DOHH2 (cell line): ENCODE data around the gene DAZAP1.

Experiments
- H3F3A ChIP-seq: fragments of 200-600 bp; sonication (generic), shearing (Covaris generic); 2 replicates; pipeline ENCODE4 v1.6.0; 2016; ENCODE audit warnings: antibody characterized with exemption, mild to moderate bottlenecking; ENCODE audit not compliant: control insufficient read depth, insufficient read depth
- H3K27ac ChIP-seq: fragments of 200-600 bp; sonication (generic); 2 replicates; pipeline ENCODE4 v1.5.1; 2014; ENCODE audit warnings: low read depth, mild to moderate bottlenecking, low read length, moderate library complexity
- H3K27me3 ChIP-seq: fragments of 200-600 bp; sonication (generic); 2 replicates; pipeline ENCODE4 v1.6.1; 2014; ENCODE audit warnings: mild to moderate bottlenecking, low read length, mixed read lengths; ENCODE audit not compliant: control insufficient read depth
- H3K36me3 ChIP-seq: fragments of 200-600 bp; sonication (generic); 2 replicates; pipeline ENCODE4 v1.6.1; 2014; ENCODE audit warnings: mild to moderate bottlenecking, low read length, moderate library complexity, mixed read lengths; ENCODE audit not compliant: control insufficient read depth
- H3K4me1 ChIP-seq: fragments of 200-600 bp; sonication (generic); 2 replicates; pipeline ENCODE4 v1.6.1; 2014; ENCODE audit warnings: mild to moderate bottlenecking, low read length, mixed read lengths; ENCODE audit not compliant: control insufficient read depth
- H3K4me2 ChIP-seq: fragments of 200-600 bp; sonication (generic); 2 replicates; pipeline ENCODE4 v1.6.0; 2014; ENCODE audit warnings: mild to moderate bottlenecking, low read length, moderate library complexity
- H3K4me3 ChIP-seq: fragments of 200-600 bp; sonication (generic); 2 replicates; pipeline ENCODE4 v1.5.1; 2014; ENCODE audit warnings: mild to moderate bottlenecking, low read length, mixed read lengths
- H3K79me2 ChIP-seq: fragments of 200-600 bp; sonication (generic); 2 replicates; pipeline ENCODE4 v1.6.1; 2014; ENCODE audit warnings: mild to moderate bottlenecking, low read length, mixed read lengths; ENCODE audit not compliant: control insufficient read depth
- H3K9me2 ChIP-seq: fragments of 200-600 bp; sonication (generic); replicated peaks from 2 replicates; pipeline ENCODE4 v1.6.1; 2014; ENCODE audit warnings: mild to moderate bottlenecking, low read length, mixed read lengths; ENCODE audit not compliant: control insufficient read depth
- H3K9me3 ChIP-seq: fragments of 200-600 bp; sonication (generic); 2 replicates; pipeline ENCODE4 v1.6.1; 2014; ENCODE audit warnings: antibody characterized with exemption, low read length, mixed read lengths; ENCODE audit not compliant: control insufficient read depth, insufficient read depth
- H4K20me1 ChIP-seq: fragments of 200-600 bp; sonication (generic); 2 replicates; pipeline ENCODE4 v1.6.0; 2014; ENCODE audit warnings: low read depth, mild to moderate bottlenecking, antibody characterized with exemption, low read length, moderate library complexity; ENCODE audit not compliant: control insufficient read depth, insufficient read depth
- EZH2phosphoT487 ChIP-seq: fragments of 200-600 bp; sonication (generic); IDR thresholded peaks from 2 replicates; pipeline ENCODE4 v1.6.1; 2017; ENCODE audit warnings: borderline replicate concordance, mild to moderate bottlenecking, antibody characterized with exemption, low read length, moderate library complexity, mixed read lengths
- TF ChIP-seq, protein P1 (sequence below): fragments of 200-600 bp; sonication (generic); IDR thresholded peaks from one replicate; pipeline ENCODE4 v1.5.1; 2014; ENCODE audit warnings: antibody characterized with exemption, mild to moderate bottlenecking, low read depth, low read length; ENCODE audit not compliant: poor library complexity, severe bottlenecking

Gene DAZAP1

DNA sequence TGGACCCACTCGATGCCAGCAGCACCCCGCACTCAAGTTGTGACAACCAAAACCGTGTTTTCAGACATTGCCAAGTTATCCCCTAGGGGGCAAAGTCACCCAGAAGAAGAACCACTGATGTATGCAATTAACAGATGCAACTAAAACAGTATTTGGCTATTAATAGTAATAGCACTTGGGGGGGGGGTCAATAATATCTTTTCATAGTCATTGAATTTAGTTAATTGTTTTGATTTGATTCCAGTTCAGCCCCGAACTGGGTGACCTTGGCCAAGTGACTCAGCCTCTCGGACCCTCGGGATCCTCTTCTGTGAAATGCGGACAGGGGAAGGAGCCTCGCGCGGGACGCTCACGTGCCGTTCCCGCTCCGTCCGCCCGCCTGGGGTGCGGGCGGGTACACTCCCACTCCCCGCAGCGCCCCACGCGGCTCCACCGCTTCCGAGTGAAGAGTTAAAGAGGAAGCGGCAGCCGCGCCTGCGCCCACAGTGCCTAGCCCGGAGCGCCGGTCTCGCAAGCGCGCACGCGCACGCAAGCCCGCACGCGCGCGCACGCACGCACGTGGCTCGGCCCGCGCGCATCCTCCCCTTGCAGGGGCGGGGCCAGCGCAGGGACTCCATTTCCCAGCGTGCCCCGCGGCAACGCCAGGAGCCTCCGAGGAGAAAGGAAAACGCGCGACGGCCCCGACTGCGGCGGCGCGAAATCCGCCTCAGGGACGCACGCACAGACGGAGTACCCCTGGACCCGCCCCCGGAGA lies 435 bp upstream of the DAZAP1 start:
- Histone ChIP-seq H3K4me1 (peaks cover 43% of the 10 kb centered on the region), H3K27me3 (peaks cover 7% of the 10 kb centered on the region), H3K4me2 (peak overlapping the region; percentile 67), H3K9me2 (no peaks in the 10 kb centered on the region), H4K20me1 (peaks cover 33% of the 10 kb centered on the region), H3K36me3 (peaks cover 41% of the 10 kb centered on the region), H3K79me2 (peaks cover 45% of the 10 kb centered on the region), H3F3A (peaks cover 9% of the 10 kb centered on the region), H3K4me3 (peak overlapping the region; percentile 66), H3K27ac (peak overlapping the region; percentile 68), H3K9me3 (no peaks in the 10 kb centered on the region)
- TF ChIP-seq EZH2phosphoT487, result no peak
- TF ChIP-seq, protein P1, sequence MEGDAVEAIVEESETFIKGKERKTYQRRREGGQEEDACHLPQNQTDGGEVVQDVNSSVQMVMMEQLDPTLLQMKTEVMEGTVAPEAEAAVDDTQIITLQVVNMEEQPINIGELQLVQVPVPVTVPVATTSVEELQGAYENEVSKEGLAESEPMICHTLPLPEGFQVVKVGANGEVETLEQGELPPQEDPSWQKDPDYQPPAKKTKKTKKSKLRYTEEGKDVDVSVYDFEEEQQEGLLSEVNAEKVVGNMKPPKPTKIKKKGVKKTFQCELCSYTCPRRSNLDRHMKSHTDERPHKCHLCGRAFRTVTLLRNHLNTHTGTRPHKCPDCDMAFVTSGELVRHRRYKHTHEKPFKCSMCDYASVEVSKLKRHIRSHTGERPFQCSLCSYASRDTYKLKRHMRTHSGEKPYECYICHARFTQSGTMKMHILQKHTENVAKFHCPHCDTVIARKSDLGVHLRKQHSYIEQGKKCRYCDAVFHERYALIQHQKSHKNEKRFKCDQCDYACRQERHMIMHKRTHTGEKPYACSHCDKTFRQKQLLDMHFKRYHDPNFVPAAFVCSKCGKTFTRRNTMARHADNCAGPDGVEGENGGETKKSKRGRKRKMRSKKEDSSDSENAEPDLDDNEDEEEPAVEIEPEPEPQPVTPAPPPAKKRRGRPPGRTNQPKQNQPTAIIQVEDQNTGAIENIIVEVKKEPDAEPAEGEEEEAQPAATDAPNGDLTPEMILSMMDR, result peak; percentile 62

DNA sequence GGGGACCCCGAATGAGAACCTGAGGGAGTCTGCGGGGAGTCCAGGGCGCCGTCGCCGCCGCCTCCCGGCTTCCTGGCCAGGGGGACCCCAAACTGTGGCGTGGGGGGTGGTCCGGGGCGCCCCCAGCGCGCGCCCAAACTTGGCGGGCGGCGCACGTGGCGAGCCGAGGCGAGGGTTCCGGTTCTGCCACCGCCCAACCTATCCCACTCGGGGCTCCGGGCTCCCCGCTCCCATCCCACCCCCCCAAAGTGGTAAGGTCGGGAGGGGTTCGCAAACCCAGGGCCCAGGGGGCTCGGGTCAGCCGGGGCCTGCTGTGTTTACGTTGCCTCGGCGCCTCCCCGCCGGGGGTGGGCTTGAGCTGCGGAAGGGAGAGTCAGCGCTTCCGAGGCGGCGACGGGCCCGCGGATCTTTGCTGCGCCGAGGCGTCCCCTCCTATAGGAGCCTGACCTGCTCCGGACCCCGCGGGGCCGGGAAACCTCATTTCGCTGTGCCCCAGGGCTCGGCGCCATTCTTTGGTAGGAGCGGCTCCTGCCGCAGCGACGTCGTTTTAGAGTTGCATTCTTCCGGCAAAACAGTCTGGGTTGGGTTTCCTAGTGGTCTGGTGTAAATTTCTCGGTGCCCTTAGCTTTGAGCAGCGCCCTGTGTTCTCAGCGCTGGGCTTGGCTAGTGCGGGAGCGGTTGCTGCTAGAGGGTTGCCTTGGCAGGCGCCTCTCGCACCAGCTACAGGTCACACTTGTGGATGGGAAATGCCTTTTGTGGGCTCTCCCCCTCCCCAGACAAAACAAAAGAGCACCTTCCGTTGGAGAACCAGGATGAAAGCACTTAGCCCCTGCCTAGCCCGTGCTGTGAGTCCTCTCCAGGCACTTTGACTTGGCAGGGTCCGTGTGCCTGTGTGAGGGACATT lies 1.2 kb downstream of the DAZAP1 start:
- Histone ChIP-seq H3K4me3 (peak overlapping the region; percentile 86), H3K27me3 (no peaks in the 10 kb centered on the region), H3K9me2 (no peaks in the 10 kb centered on the region), H3K4me2 (peak overlapping the region; percentile 100), H3K79me2 (peaks cover 61% of the 10 kb centered on the region), H4K20me1 (peaks cover 46% of the 10 kb centered on the region), H3K27ac (peak overlapping the region; percentile 78), H3K4me1 (peaks cover 32% of the 10 kb centered on the region), H3F3A (peaks cover 9% of the 10 kb centered on the region), H3K9me3 (no peaks in the 10 kb centered on the region), H3K36me3 (peaks cover 57% of the 10 kb centered on the region)
- no peak for TF ChIP-seq EZH2phosphoT487
- TF ChIP-seq, protein P1, result no peak

DNA sequence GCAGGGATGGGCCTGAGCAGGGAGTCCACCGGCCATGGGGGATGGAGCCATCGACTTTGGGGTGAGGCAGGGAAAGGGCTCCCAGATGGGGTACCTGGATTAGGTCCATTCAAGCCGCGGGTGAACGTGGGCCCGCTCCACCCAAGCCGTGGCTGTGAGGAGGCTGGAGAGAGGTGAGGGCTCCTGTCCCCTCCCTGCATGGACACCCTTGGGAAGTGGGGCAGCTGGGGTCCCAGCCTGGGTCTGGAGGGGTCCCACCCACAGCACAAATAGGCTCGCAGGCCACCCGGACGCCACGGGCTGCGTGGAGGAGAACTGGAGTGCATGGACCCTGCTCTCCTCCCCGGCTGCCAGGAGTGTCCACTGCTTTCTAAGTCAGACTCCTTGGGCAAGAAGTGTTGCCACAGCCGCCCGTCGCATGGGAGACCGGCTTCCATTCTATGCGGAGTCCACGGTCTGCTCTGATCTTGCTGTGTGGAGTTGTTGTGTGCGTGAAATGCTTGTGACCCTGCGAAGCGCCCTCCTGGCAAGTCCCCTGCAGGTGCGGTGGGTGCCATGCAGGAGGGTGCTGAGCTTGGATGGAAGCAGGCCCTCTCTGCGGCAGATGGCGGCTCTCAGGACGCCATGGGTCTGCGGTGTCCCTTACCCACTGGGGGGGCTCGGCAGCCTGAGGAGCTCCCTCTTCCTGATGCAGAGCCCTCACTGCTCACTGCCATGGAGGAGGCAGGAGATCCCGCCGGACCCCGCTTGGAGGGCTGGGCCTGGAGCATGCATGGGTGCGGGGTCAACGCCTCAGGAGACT lies 2.0 kb downstream of the DAZAP1 start:
- no peaks in the 10 kb centered on the region for H3K9me3 ChIP-seq
- H3K9me2 ChIP-seq, result no peaks in the 10 kb centered on the region
- peaks cover 69% of the 10 kb centered on the region for H3K79me2 ChIP-seq
- H3K27me3 ChIP-seq, result no peaks in the 10 kb centered on the region
- TF ChIP-seq EZH2phosphoT487, result no peak
- TF ChIP-seq, protein P1, result no peak
- H3K4me2 ChIP-seq, result peak overlapping the region; percentile 100
- H3K4me1 ChIP-seq, result peaks cover 32% of the 10 kb centered on the region
- peaks cover 66% of the 10 kb centered on the region for H3K36me3 ChIP-seq
- peak overlapping the region; percentile 86 for H3K4me3 ChIP-seq
- peak overlapping the region; percentile 78; the same call in 1 of the 2 replicates for H3K27ac ChIP-seq
- H3F3A ChIP-seq, result peaks cover 7% of the 10 kb centered on the region
- H4K20me1 ChIP-seq, result peaks cover 53% of the 10 kb centered on the region
